Panc1 (cell line): ENCODE data around the gene DNAJA4. TPM values are rescaled to one million over a fixed set of nuclear protein-coding genes. Genes with fewer than 3 reads are reported as not detected.

ENCODE experiments used
- ATAC-seq: fragments of 200-7000 bp; cut with Tn5 transposase; 2 replicates; pipeline ENCODE4 v1.9.1; 2020; ENCODE audit warnings: mild to moderate bottlenecking, moderate library complexity
- Bru-seq: library from RNA; stranded (reverse); fragments of 400-500 nt; gene quantifications from one replicate; lab custom pipeline; 2021; lab: Mats Ljungman, UMichigan
- BruChase-seq, 2 experiments: library from RNA; stranded (reverse); fragments of 400-500 nt; gene quantifications; one replicate each; lab custom pipeline; 2021; lab: Mats Ljungman, UMichigan
- BruUV-seq: library from RNA; stranded (reverse); fragments of 400-500 nt; replicated peaks from 2 replicates; lab custom pipeline; 2021; lab: Mats Ljungman, UMichigan
- CTCF ChIA-PET: fragments of 300-600 bp; sonication (Branson Sonifier 250); formaldehyde crosslinking; loops from one replicate; lab custom pipeline; 2022; ENCODE audit warnings: antibody characterized with exemption; lab: Charles Lee
- POLR2A ChIA-PET: fragments of 300-600 bp; sonication (Branson Sonifier 250); formaldehyde crosslinking; loops from one replicate; lab custom pipeline; 2022; ENCODE audit warnings: antibody characterized with exemption; lab: Charles Lee
- DNase-seq: peaks from one replicate; pipeline ENCODE4 v3.0.0-alpha.2; 2010; ENCODE audit warnings: low read depth, low spot score
- H3K27ac ChIP-seq: 2 replicates; pipeline ENCODE4 v1.5.1; 2011; ENCODE audit warnings: mild to moderate bottlenecking, low read length, inconsistent platforms
- H3K27me3 ChIP-seq: fragments of 200-500 bp; sonication (Bioruptor generic); 2 replicates; pipeline ENCODE4 v1.6.0; 2014; ENCODE audit warnings: low read length, inconsistent platforms; ENCODE audit not compliant: control insufficient read depth, insufficient read depth
- H3K36me3 ChIP-seq: fragments of 200-500 bp; sonication (Bioruptor generic); 2 replicates; pipeline ENCODE4 v1.5.1; 2014; ENCODE audit warnings: inconsistent platforms, mild to moderate bottlenecking, low read length, moderate library complexity; ENCODE audit not compliant: control insufficient read depth, insufficient read depth
- H3K4me1 ChIP-seq: 2 replicates; pipeline ENCODE4 v1.5.1; 2011; ENCODE audit warnings: inconsistent platforms, mild to moderate bottlenecking, low read length, moderate library complexity; ENCODE audit not compliant: control insufficient read depth, insufficient read depth
- H3K4me3 ChIP-seq, 2 experiments: 2 replicates each; pipeline ENCODE4 v1.5.1; 2011 to 2012; ENCODE audit warnings: low read depth in 2 of 2, low read length in 2 of 2, mild to moderate bottlenecking in 2 of 2, inconsistent platforms in 1 of 2, moderate library complexity in 1 of 2
- H3K9me3 ChIP-seq: fragments of 200-500 bp; sonication (Bioruptor generic); 2 replicates; pipeline ENCODE4 v1.5.1; 2014; ENCODE audit warnings: low read depth, mild to moderate bottlenecking, inconsistent platforms, low read length, moderate library complexity; ENCODE audit not compliant: control insufficient read depth, insufficient read depth
- POLR2AphosphoS5 ChIP-seq: IDR thresholded peaks from 2 replicates; pipeline ENCODE4 v1.6.1; 2012; ENCODE audit warnings: mild to moderate bottlenecking, low read depth, low read length, moderate library complexity
- TCF7L2 ChIP-seq: IDR thresholded peaks from 2 replicates; pipeline ENCODE4 v1.6.1; 2011; ENCODE audit warnings: mild to moderate bottlenecking, low read depth, low read length, inconsistent platforms
- in situ Hi-C: cut with HindIII; loops from 2 replicates; pipeline ENCODE4 v1.10.0; 2016; ENCODE audit warnings: low sequenced_read_pairs, low pct_unique_long_range_greater_than_20kb
- intact Hi-C: fragments of 100-400 bp; cut with micrococcal nuclease; formaldehyde crosslinking; loops from one replicate; pipeline ENCODE4 v1.10.0; 2022; ENCODE audit not compliant: unreplicated experiment
- long read RNA-seq: library from polyadenylated mRNA; unstranded; transcript quantifications from one replicate; pipeline ENCODE4 v2.0.0, GENCODE V29; 2021; ENCODE audit not compliant: unreplicated experiment
- polyA plus RNA-seq: library from polyadenylated mRNA; unstranded; fragments of >200 nt; gene quantifications from one replicate; pipeline ENCODE4 v1.2.1, GENCODE V29; 2012; ENCODE audit warnings: missing spikeins; ENCODE audit not compliant: insufficient read length
- total RNA-seq: library from RNA; stranded (reverse); gene quantifications from one replicate; pipeline ENCODE4 v1.2.1, GENCODE V29; 2021; ENCODE audit not compliant: unreplicated experiment
- TF ChIP-seq, protein P1 (sequence below): fragments of 450-650 bp; IDR thresholded peaks from 2 replicates; pipeline ENCODE4 v1.5.1; 2017; ENCODE audit warnings: mild to moderate bottlenecking
- TF ChIP-seq, protein P2 (sequence below), 2 experiments: IDR thresholded peaks; 2 replicates each; pipeline ENCODE4 v1.6.1; 2011 to 2012; ENCODE audit warnings: low read depth in 2 of 2, control low read depth in 1 of 2, low read length in 1 of 2, mild to moderate bottlenecking in 1 of 2, moderate library complexity in 1 of 2; ENCODE audit not compliant: insufficient read depth in 1 of 2

The DNAJA4 gene
- 11.1 TPM for total RNA-seq
- polyA plus RNA-seq = 13.0 TPM
- Bru-seq, nascent RNA = percentile 56 among the genes with signal in this experiment
- percentile 65 among the genes with signal in this experiment for BruChase-seq, experiment 1, labeled RNA remaining after a 2-hour chase
- BruChase-seq, experiment 2, labeled RNA remaining after a 6-hour chase = percentile 74 among the genes with signal in this experiment
- long read RNA-seq, transcript DNAJA4-202 (7 exons, 3,116 nt) = major isoform, 9 of 20 reads
- long read RNA-seq, partial matches to known transcripts = 0 of 20 reads
- long read RNA-seq, other reads (novel, unspliced or antisense) = 6 of 20 reads

GRCh38 chr15:78264304-78265136 is at the start of gene DNAJA4:
DNAJA4 (plus strand) TSS chr15:78264562; CDS start chr15:78264764, 202 bp downstream.
- Histone ChIP-seq H3K36me3 (no peaks in the 10 kb centered on the region), H3K4me3 (peak within 1 kb of the TSS; percentile 49 to 61), H3K9me3 (no peaks in the 10 kb centered on the region), H3K27ac (peak within 1 kb of the TSS; percentile 69), H3K27me3 (no peaks in the 10 kb centered on the region), H3K4me1 (peaks cover 12% of the 10 kb centered on the region)
- in situ Hi-C loops = loop anchor here (25.0 kb wide), 1 partner anchor 127 kb away; the partner anchor contains the start of genes CIB2 and IDH3A
- ChIA-PET POLR2A (no interaction called here), CTCF (interaction anchor here (0.5 kb wide), 1 partner anchor 24 kb away, joined by 6 read pairs; no protein-coding TSS in a partner anchor)
- no TSS peak for BruUV-seq
- DNase-seq = no peak
- TF ChIP-seq, protein P1, sequence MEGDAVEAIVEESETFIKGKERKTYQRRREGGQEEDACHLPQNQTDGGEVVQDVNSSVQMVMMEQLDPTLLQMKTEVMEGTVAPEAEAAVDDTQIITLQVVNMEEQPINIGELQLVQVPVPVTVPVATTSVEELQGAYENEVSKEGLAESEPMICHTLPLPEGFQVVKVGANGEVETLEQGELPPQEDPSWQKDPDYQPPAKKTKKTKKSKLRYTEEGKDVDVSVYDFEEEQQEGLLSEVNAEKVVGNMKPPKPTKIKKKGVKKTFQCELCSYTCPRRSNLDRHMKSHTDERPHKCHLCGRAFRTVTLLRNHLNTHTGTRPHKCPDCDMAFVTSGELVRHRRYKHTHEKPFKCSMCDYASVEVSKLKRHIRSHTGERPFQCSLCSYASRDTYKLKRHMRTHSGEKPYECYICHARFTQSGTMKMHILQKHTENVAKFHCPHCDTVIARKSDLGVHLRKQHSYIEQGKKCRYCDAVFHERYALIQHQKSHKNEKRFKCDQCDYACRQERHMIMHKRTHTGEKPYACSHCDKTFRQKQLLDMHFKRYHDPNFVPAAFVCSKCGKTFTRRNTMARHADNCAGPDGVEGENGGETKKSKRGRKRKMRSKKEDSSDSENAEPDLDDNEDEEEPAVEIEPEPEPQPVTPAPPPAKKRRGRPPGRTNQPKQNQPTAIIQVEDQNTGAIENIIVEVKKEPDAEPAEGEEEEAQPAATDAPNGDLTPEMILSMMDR = peak; percentile 56
- TF ChIP-seq TCF7L2 (no peak), POLR2AphosphoS5 (0 out of 2 replicates have a peak, but pooled peaks have one; percentile 41)
- peak; percentile 78 for ATAC-seq
- intact Hi-C loops = no loop called here

GRCh38 chr15:78216276-78217104 is 47.9 kb upstream of the DNAJA4 start:
- peaks cover 48% of the 10 kb centered on the region for H3K4me1 ChIP-seq
- no peaks in the 10 kb centered on the region for H3K36me3 ChIP-seq
- no TSS peak for BruUV-seq
- ChIA-PET POLR2A (no interaction called here), CTCF (interaction anchor here (0.5 kb wide), 1 partner anchor 285 kb away, joined by 4 read pairs; no protein-coding TSS in a partner anchor)
- no peaks in the 10 kb centered on the region for H3K9me3 ChIP-seq
- ATAC-seq (peak; percentile 70), DNase-seq (no peak)
- H3K27ac ChIP-seq = peak overlapping the region; percentile 51; the same call in 1 of the 2 replicates
- in situ Hi-C loops (no loop called here), intact Hi-C loops (no loop called here)
- TF ChIP-seq, protein P2, sequence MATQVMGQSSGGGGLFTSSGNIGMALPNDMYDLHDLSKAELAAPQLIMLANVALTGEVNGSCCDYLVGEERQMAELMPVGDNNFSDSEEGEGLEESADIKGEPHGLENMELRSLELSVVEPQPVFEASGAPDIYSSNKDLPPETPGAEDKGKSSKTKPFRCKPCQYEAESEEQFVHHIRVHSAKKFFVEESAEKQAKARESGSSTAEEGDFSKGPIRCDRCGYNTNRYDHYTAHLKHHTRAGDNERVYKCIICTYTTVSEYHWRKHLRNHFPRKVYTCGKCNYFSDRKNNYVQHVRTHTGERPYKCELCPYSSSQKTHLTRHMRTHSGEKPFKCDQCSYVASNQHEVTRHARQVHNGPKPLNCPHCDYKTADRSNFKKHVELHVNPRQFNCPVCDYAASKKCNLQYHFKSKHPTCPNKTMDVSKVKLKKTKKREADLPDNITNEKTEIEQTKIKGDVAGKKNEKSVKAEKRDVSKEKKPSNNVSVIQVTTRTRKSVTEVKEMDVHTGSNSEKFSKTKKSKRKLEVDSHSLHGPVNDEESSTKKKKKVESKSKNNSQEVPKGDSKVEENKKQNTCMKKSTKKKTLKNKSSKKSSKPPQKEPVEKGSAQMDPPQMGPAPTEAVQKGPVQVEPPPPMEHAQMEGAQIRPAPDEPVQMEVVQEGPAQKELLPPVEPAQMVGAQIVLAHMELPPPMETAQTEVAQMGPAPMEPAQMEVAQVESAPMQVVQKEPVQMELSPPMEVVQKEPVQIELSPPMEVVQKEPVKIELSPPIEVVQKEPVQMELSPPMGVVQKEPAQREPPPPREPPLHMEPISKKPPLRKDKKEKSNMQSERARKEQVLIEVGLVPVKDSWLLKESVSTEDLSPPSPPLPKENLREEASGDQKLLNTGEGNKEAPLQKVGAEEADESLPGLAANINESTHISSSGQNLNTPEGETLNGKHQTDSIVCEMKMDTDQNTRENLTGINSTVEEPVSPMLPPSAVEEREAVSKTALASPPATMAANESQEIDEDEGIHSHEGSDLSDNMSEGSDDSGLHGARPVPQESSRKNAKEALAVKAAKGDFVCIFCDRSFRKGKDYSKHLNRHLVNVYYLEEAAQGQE (IDR thresholded peaks at IDR 0.05; ENCODE audit: insufficient read depth in 1 of 2, low read depth in 2 of 2, low read length in 1 of 2) = no peak; a peak in 1 of 4 replicates
- TF ChIP-seq POLR2AphosphoS5 = peak; percentile 81
- no peak overlapping the region for H3K4me3 ChIP-seq
- no peaks in the 10 kb centered on the region for H3K27me3 ChIP-seq
